Spleen (tissue), 7 donors: ENCODE data around the gene CD83.

Source experiments
- POLR2A ChIP-seq, 3 donors: fragments of 450-650 bp; IDR thresholded peaks; one replicate each; pipeline ENCODE4 v1.5.1; 2017; ENCODE audit warnings: antibody characterized with exemption in 3 of 3, mild to moderate bottlenecking in 1 of 3
- POLR2AphosphoS5 ChIP-seq, 3 donors: sonication (generic); formaldehyde crosslinking; IDR thresholded peaks; one replicate each; pipeline ENCODE4 v1.5.1; 2017; ENCODE audit warnings: antibody characterized with exemption in 3 of 3
- TF ChIP-seq, protein P1 (sequence below), 11 experiments: fragments of 200-600 bp in 7 of 11; fragments of 450-650 bp in 4 of 11; sonication (generic) in 4 of 11; IDR thresholded peaks in 8 of 11; conservative IDR thresholded peaks in 3 of 11; 1 replicate in 7 of 11; 2 replicates in 4 of 11; pipeline versions ENCODE4 v1.4.0 to v1.8.0; 2016 to 2021; ENCODE audit warnings: antibody characterized with exemption in 11 of 11, inconsistent platforms in 4 of 11, mild to moderate bottlenecking in 1 of 11
- donor health status: DM: no; HTN: no; CAD: no; lungs with moderate emphysema.
- donor health status: DM: no; HTN: no; CAD: no.
- donor health status: DM: no; HTN: no; CAD: no.

GRCh38 chr6:14121936-14122344 is 4.4 kb downstream of the CD83 start:
- no peak for TF ChIP-seq POLR2A (IDR thresholded peaks at IDR 0.05)
- TF ChIP-seq, protein P1, sequence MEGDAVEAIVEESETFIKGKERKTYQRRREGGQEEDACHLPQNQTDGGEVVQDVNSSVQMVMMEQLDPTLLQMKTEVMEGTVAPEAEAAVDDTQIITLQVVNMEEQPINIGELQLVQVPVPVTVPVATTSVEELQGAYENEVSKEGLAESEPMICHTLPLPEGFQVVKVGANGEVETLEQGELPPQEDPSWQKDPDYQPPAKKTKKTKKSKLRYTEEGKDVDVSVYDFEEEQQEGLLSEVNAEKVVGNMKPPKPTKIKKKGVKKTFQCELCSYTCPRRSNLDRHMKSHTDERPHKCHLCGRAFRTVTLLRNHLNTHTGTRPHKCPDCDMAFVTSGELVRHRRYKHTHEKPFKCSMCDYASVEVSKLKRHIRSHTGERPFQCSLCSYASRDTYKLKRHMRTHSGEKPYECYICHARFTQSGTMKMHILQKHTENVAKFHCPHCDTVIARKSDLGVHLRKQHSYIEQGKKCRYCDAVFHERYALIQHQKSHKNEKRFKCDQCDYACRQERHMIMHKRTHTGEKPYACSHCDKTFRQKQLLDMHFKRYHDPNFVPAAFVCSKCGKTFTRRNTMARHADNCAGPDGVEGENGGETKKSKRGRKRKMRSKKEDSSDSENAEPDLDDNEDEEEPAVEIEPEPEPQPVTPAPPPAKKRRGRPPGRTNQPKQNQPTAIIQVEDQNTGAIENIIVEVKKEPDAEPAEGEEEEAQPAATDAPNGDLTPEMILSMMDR (IDR thresholded peaks at IDR 0.05 in 8 of 11, conservative IDR thresholded peaks at IDR 0.05 in 3 of 11) = no peak
- TF ChIP-seq POLR2AphosphoS5 (IDR thresholded peaks at IDR 0.05) = peak in 1 of 3 donors; percentile 76
